H1 (cell line): ENCODE results near the gene AAK1.

Source experiments
- EZH2 ChIP-seq: fragments of 200-600 bp; sonication (generic); IDR thresholded peaks from 2 replicates; pipeline ENCODE4 v1.7.1; 2012; ENCODE audit warnings: low read depth, mild to moderate bottlenecking, moderate library complexity, low read length, inconsistent platforms; ENCODE audit not compliant: severe bottlenecking
- NRF1 ChIP-seq: IDR thresholded peaks from 2 replicates; pipeline ENCODE4 v1.6.1; 2011; ENCODE audit warnings: mild to moderate bottlenecking, low read depth, low read length, improper control_type of control experiment
- POLR2AphosphoS5 ChIP-seq: IDR thresholded peaks from 2 replicates; pipeline ENCODE4 v1.6.1; 2011; ENCODE audit warnings: low read depth, low read length
- TF ChIP-seq, protein P1 (sequence below), 3 experiments: IDR thresholded peaks; 1 replicate in 2 of 3; 2 replicates in 1 of 3; pipeline versions ENCODE4 v1.5.1 to v1.6.1; 2011; ENCODE audit warnings: low read length in 3 of 3, mild to moderate bottlenecking in 3 of 3, inconsistent platforms in 2 of 3, low read depth in 1 of 3, moderate library complexity in 1 of 3; ENCODE audit not compliant: insufficient read depth in 1 of 3; ENCODE audit errors: control extremely low read depth in 1 of 3

- TF ChIP-seq POLR2AphosphoS5 (no peak), NRF1 (no peak), EZH2 (no peak)
- TF ChIP-seq, protein P1, sequence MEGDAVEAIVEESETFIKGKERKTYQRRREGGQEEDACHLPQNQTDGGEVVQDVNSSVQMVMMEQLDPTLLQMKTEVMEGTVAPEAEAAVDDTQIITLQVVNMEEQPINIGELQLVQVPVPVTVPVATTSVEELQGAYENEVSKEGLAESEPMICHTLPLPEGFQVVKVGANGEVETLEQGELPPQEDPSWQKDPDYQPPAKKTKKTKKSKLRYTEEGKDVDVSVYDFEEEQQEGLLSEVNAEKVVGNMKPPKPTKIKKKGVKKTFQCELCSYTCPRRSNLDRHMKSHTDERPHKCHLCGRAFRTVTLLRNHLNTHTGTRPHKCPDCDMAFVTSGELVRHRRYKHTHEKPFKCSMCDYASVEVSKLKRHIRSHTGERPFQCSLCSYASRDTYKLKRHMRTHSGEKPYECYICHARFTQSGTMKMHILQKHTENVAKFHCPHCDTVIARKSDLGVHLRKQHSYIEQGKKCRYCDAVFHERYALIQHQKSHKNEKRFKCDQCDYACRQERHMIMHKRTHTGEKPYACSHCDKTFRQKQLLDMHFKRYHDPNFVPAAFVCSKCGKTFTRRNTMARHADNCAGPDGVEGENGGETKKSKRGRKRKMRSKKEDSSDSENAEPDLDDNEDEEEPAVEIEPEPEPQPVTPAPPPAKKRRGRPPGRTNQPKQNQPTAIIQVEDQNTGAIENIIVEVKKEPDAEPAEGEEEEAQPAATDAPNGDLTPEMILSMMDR (IDR thresholded peaks at IDR 0.05; ENCODE audit: control extremely low read depth in 1 of 3, insufficient read depth in 1 of 3, low read depth in 1 of 3, low read length in 3 of 3): no peak
Measured at GRCh38 chr2:69466728-69467127, 176.8 kb downstream of the AAK1 start.
